Measurements from ENCODE around the gene RGMA.
"Not testable (repeated sequence)": the region's sequence is repeated elsewhere in the genome, so short reads cannot be mapped to it uniquely, and the experiment has no call there.

The RGMA gene

GRCh38 chr15:93048426-93048721, 40.6 kb downstream of the RGMA start:
- DNase-seq (ENCODE audit: low spot score), result no peak

- DNase-seq (ENCODE audit: low spot score), result no peak
These were observed 41.2 kb downstream of the RGMA start for GRCh38 chr15:93047621-93048425.

- DNase-seq (ENCODE audit: low spot score), result no peak
These were observed 42.3 kb downstream of the RGMA start for GRCh38 chr15:93046721-93047120.

GRCh38 chr15:93046120-93046519, 42.9 kb downstream of the RGMA start:
- DNase-seq (ENCODE audit: low spot score), result no peak

- no peak for DNase-seq (ENCODE audit: low spot score)
These were observed 43.7 kb downstream of the RGMA start for GRCh38 chr15:93045191-93045785.

GRCh38 chr15:93044301-93045190, 44.5 kb downstream of the RGMA start:
- no peak for DNase-seq (ENCODE audit: low spot score)

GRCh38 chr15:93043621-93044300, 45.2 kb downstream of the RGMA start:
- DNase-seq (ENCODE audit: low spot score), result no peak

GRCh38 chr15:93042691-93043378, 46.2 kb downstream of the RGMA start:
- no peak for DNase-seq (ENCODE audit: low spot score)

GRCh38 chr15:93042211-93042610, 46.8 kb downstream of the RGMA start:
- no peak for DNase-seq (ENCODE audit: low spot score)

- DNase-seq (ENCODE audit: low spot score), result no peak
These were observed 47.9 kb downstream of the RGMA start for GRCh38 chr15:93041159-93041547.

- no peak for DNase-seq (ENCODE audit: low spot score)
These were observed 48.5 kb downstream of the RGMA start for GRCh38 chr15:93040288-93041158.

GRCh38 chr15:93039562-93040287, 49.3 kb downstream of the RGMA start:
- not testable (repeated sequence) for DNase-seq (ENCODE audit: low spot score)

GRCh38 chr15:93037820-93038705, 50.9 kb downstream of the RGMA start:
- DNase-seq (ENCODE audit: low spot score), result no peak

- DNase-seq (ENCODE audit: low spot score), result no peak
These were observed 51.8 kb downstream of the RGMA start for GRCh38 chr15:93036951-93037819.

GRCh38 chr15:93035953-93036810, 52.8 kb downstream of the RGMA start:
- DNase-seq (ENCODE audit: low spot score), result peak; percentile 58

- no peak for DNase-seq (ENCODE audit: low spot score)
These were observed 53.7 kb downstream of the RGMA start for GRCh38 chr15:93035092-93035915.
